Endometrial microvascular endothelial cells (primary cell): ENCODE results near the gene ARSJ. TPM values are rescaled to one million over a fixed set of nuclear protein-coding genes. Genes with fewer than 3 reads are reported as not detected.

ENCODE experiments used
- in situ Hi-C: cut with HindIII; loops from 2 replicates; pipeline ENCODE4 v1.10.0; 2017; ENCODE audit warnings: low sequenced_read_pairs, low pct_unique_long_range_greater_than_20kb; ENCODE audit errors: inconsistent ontology term
- total RNA-seq: library from RNA; depleted of rRNA; stranded (reverse); fragments of >200 nt; gene quantifications from one replicate; pipeline ENCODE4 v1.2.3, GENCODE V29; 2015; ENCODE audit errors: inconsistent ontology term

The ARSJ gene
- total RNA-seq, 1 donor from 2014 or later, result 81.2 TPM

- in situ Hi-C loops, result no loop called here
Measured at GRCh38 chr4:113872426-113873260, 106.8 kb downstream of the ARSJ start.

DNA sequence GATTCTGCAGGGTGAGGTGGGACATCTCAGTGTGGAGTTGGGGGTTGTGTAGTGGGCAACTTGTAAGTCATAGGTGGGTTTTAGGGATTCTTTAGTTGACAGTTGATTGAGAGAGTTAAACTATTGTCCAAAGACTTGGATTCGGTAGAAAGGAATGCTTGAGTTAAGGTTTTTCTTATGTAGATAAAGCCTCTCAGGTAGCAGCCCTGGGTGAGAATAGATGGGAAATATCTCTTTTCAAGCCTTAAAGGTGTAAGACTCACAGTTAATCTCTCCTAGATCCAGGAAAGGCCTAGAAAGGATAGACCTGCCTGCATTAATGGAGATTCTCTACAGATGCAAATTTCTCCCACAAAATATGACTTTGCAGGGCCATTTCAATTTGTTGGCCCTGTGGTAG is 108.4 kb downstream of the ARSJ start:
- in situ Hi-C loops, result no loop called here

- in situ Hi-C loops, result no loop called here
Measured at GRCh38 chr4:113869743-113870375, 109.6 kb downstream of the ARSJ start.

- in situ Hi-C loops, result no loop called here
Measured at GRCh38 chr4:113866611-113867010, 112.8 kb downstream of the ARSJ start.

DNA sequence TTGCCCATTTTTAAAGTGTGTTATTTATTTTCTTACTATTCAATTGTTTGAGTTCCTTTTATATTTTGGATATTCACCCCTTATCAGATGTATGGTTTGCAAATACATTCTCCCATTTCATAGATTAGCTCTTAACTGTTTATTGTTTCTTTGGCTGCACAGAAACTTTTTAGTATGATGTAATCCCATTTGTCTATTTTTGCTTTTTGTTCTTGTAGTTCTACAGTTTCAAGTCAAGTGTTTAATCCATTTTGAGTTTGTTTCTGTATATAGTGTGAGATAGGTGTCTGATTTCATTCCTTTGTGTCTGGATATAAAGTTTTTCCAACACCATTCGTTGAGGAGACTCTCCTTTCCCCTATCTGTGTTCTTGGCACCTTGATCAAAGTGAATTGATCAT is 120.5 kb downstream of the ARSJ start:
- in situ Hi-C loops, result no loop called here

DNA sequence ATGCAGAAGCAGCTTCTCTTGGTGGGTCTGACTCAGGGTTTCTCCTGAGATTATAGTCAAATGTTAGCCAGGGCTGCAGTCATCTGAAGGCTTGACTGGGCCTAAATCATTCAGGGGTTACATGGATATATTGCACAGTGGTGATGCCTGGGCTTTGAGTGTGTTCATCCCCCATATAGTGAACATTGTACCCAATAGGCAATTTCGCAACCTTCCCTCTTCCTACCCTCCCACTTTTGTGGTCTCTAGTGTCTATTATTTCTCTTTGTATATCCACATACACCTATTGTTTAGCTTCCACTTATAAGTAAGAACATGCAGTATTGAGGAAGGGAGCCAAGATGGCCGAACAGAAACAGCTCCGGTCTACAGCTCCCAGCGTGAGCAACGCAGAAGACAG is 127.6 kb downstream of the ARSJ start:
- in situ Hi-C loops, result no loop called here

Other genes with a start within 250 kb of the ARSJ start
- 30.9 TPM for gene CAMK2D, start 217.9 kb downstream of the ARSJ start, total RNA-seq